Stomach (tissue), 9 donors: ENCODE measurements around the gene CADM2. TPM values are rescaled to one million over a fixed set of nuclear protein-coding genes. Genes with fewer than 3 reads are reported as not detected.
"Not testable (repeated sequence)": the region's sequence is repeated elsewhere in the genome, so short reads cannot be mapped to it uniquely, and the experiment has no call there.

Experiments
- DNase-seq, 2 donors: peaks; one replicate each; pipeline versions ENCODE4 v3.0.0 to v3.0.0-alpha.2; 2013 to 2019
- H3K27ac ChIP-seq, 5 donors: fragments of 200-600 bp in 4 of 5; sonication (generic) in 4 of 5; one replicate each; pipeline ENCODE4 v1.5.1; 2013 to 2019; ENCODE audit warnings: mild to moderate bottlenecking in 1 of 5, moderate library complexity in 1 of 5
- H3K27me3 ChIP-seq, 3 donors: fragments of 200-600 bp; sonication (generic); one replicate each; pipeline ENCODE4 v1.5.1; 2017 to 2019; ENCODE audit warnings: mixed run types in 1 of 3
- H3K36me3 ChIP-seq, 4 donors: fragments of 200-600 bp; sonication (generic); 1 replicate in 3 of 4; 2 replicates in 1 of 4; pipeline ENCODE4 v1.5.1; 2016 to 2019
- H3K4me1 ChIP-seq, 4 donors: fragments of 200-600 bp; sonication (generic); one replicate each; pipeline ENCODE4 v1.5.1; 2016 to 2019
- H3K4me3 ChIP-seq, 4 donors: fragments of 200-600 bp; sonication (generic) in 3 of 4; one replicate each; pipeline ENCODE4 v1.5.1; 2016 to 2019; ENCODE audit warnings: mild to moderate bottlenecking in 1 of 4
- H3K9me3 ChIP-seq, 4 donors: fragments of 200-600 bp; sonication (generic); one replicate each; pipeline ENCODE4 v1.5.1; 2016 to 2019
- EP300 ChIP-seq: sonication (generic); formaldehyde crosslinking; IDR thresholded peaks from one replicate; pipeline ENCODE4 v1.6.1; 2017; ENCODE audit warnings: antibody characterized with exemption
- POLR2A ChIP-seq, 4 donors: fragments of 450-650 bp; IDR thresholded peaks; one replicate each; pipeline ENCODE4 v1.6.1; 2016; ENCODE audit warnings: antibody characterized with exemption in 4 of 4, control low read depth in 2 of 4, mild to moderate bottlenecking in 1 of 4, moderate library complexity in 1 of 4
- POLR2AphosphoS5 ChIP-seq, 3 donors: sonication (generic); formaldehyde crosslinking; IDR thresholded peaks; one replicate each; pipeline ENCODE4 v1.6.1; 2016; ENCODE audit warnings: antibody characterized with exemption in 3 of 3
- WGBS, 5 donors: extraction: QIAGEN DNeasy Blood & Tissue Kit in 3 of 5; methylation state at CpG; one replicate each; pipeline versions ENCODE4 v1.1.5 to v1.1.7; 2013 to 2018; 5-methylcytosine and 5-hydroxymethylcytosine counted together
- intact Hi-C: fragments of 100-400 bp; cut with DNase I; formaldehyde crosslinking; loops from one replicate; pipeline ENCODE4 v1.15.1; 2023; ENCODE audit warnings: low total_unique reads
- polyA plus RNA-seq, 3 donors: library from polyadenylated mRNA; stranded (reverse); fragments of 200-250 nt; gene quantifications; one replicate each; pipeline ENCODE4 v1.2.3, GENCODE V29; 2013
- total RNA-seq, 5 donors: library from RNA; depleted of rRNA; stranded (reverse); fragments of >200 nt; gene quantifications; one replicate each; pipeline versions ENCODE4 v1.1.0 to v1.2.3, GENCODE V29; 2014 to 2016
- TF ChIP-seq, protein P1 (sequence below), 7 experiments: fragments of 450-650 bp in 4 of 7; fragments of 200-600 bp in 3 of 7; sonication (generic) in 3 of 7; IDR thresholded peaks; one replicate each; pipeline ENCODE4 v1.5.1; 2016 to 2019; ENCODE audit warnings: antibody characterized with exemption in 7 of 7, control low read depth in 2 of 7, mild to moderate bottlenecking in 1 of 7
- donor health status: healthy with polysubstance abuse.
- donor health status: Bipolar disorder and iron deficiency.
- donor health status: healthy.

Gene CADM2
- total and polyA plus RNA-seq, 8 donors = 0.29 to 8.1 (median 2.0) TPM; not detected in 1

GRCh38 chr3:85487375-85487774 lies 528.6 kb downstream of the CADM2 start:
- Histone ChIP-seq H3K9me3 (no peaks in the 10 kb centered on the region), H3K4me1 (no peaks in the 10 kb centered on the region), H3K4me3 (no peak overlapping the region), H3K27me3 (no peaks in the 10 kb centered on the region), H3K27ac (no peak overlapping the region), H3K36me3 (no peaks in the 10 kb centered on the region)
- TF ChIP-seq POLR2AphosphoS5 (IDR thresholded peaks at IDR 0.05) = no peak
- TF ChIP-seq, protein P1, sequence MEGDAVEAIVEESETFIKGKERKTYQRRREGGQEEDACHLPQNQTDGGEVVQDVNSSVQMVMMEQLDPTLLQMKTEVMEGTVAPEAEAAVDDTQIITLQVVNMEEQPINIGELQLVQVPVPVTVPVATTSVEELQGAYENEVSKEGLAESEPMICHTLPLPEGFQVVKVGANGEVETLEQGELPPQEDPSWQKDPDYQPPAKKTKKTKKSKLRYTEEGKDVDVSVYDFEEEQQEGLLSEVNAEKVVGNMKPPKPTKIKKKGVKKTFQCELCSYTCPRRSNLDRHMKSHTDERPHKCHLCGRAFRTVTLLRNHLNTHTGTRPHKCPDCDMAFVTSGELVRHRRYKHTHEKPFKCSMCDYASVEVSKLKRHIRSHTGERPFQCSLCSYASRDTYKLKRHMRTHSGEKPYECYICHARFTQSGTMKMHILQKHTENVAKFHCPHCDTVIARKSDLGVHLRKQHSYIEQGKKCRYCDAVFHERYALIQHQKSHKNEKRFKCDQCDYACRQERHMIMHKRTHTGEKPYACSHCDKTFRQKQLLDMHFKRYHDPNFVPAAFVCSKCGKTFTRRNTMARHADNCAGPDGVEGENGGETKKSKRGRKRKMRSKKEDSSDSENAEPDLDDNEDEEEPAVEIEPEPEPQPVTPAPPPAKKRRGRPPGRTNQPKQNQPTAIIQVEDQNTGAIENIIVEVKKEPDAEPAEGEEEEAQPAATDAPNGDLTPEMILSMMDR (IDR thresholded peaks at IDR 0.05) = no peak
- TF ChIP-seq POLR2A (IDR thresholded peaks at IDR 0.05) = no peak
- TF ChIP-seq EP300 = no peak
- intact Hi-C loops = no loop called here
- WGBS, 5 donors = 78 to 86% (median 83%) methylated on average over 9 of the region's 9 CpGs
- no peak for DNase-seq

- Histone ChIP-seq H3K36me3 (no peaks in the 10 kb centered on the region), H3K27ac (no peak overlapping the region), H3K27me3 (no peaks in the 10 kb centered on the region), H3K4me3 (no peak overlapping the region), H3K9me3 (peaks cover 0 to 4% (median 0%) of the 10 kb centered on the region in 4 donors), H3K4me1 (no peaks in the 10 kb centered on the region)
- WGBS, 5 donors = 74 to 82% (median 78%) methylated on average over 5 of the region's 5 CpGs
- intact Hi-C loops = no loop called here
- TF ChIP-seq POLR2AphosphoS5 (IDR thresholded peaks at IDR 0.05) = no peak
- no peak for TF ChIP-seq EP300
- TF ChIP-seq POLR2A (IDR thresholded peaks at IDR 0.05) = no peak
- TF ChIP-seq, protein P1 (IDR thresholded peaks at IDR 0.05) = no peak
- DNase-seq = no peak
Observed at GRCh38 chr3:85495602-85496001, 536.8 kb downstream of the CADM2 start.

DNA sequence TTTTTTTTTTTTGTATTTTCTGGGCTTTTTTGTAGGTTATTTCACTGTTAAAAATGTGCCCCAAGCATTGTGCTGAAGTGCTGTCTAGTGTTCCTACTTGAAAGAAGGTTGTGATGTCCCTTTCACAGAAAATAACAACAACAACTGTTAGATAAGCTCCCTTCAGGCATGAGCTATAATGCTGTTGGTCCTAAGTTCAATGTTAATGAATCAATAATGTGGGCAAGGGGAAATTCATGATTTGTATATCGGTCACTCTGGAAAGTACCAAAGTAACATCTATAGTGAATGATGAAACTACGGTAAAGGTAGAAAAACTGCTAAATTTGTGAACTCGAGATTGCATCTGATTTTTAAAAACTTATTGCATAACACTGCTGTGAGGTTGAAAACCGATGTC lies 539.4 kb downstream of the CADM2 start:
- Histone ChIP-seq H3K27me3 (no peaks in the 10 kb centered on the region), H3K4me1 (no peaks in the 10 kb centered on the region), H3K36me3 (no peaks in the 10 kb centered on the region), H3K4me3 (no peak overlapping the region), H3K9me3 (peaks cover 0 to 4% (median 0%) of the 10 kb centered on the region in 4 donors), H3K27ac (no peak overlapping the region)
- no peak for TF ChIP-seq POLR2AphosphoS5 (IDR thresholded peaks at IDR 0.05)
- no peak for TF ChIP-seq EP300
- TF ChIP-seq, protein P1 (IDR thresholded peaks at IDR 0.05) = no peak
- no peak for TF ChIP-seq POLR2A (IDR thresholded peaks at IDR 0.05)
- DNase-seq = no peak
- intact Hi-C loops = no loop called here
- WGBS, 5 donors = 89 to 95% (median 92%) methylated on average over 4 of the region's 4 CpGs

DNA sequence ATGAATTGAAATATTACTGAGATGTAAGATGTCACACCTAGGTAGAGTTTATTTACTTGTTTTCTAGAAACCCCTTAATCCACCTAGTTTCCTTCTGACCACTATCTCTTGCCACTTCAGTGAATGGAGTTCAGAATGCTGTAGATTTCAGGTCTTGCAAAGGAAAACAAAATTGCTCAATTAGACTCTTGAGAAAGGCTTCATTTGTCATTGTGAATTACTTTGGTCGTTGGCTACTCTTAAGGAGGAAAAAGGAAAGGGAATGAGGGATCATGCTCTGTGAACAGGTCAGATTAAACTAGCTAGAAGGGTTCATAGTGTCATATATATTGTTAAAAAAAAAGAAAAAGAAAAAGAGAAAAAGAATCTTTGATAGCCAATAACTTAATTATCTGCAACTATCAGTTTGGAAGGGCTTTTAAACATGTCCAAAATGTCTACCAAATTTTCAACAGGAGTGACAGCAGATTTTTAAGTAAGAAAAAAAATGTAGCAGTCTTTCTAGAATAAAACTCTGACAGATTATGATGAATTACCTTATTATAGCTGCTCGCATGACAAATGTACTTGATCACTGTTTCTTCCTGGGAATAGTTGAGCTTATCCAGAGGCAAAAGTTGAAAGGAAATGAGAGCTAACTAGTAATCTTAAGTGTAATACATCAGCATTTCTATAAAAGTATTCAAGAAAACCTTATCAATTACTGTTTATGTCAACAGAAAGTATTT lies 543.5 kb downstream of the CADM2 start:
- H3K27ac ChIP-seq = no peak overlapping the region
- intact Hi-C loops = no loop called here

GRCh38 chr3:85504129-85504784 lies 545.5 kb downstream of the CADM2 start:
- intact Hi-C loops, H3K27ac ChIP-seq, H3K4me1 ChIP-seq, H3K9me3 ChIP-seq, H3K36me3 ChIP-seq, H3K27me3 ChIP-seq: not testable (repeated sequence)
- H3K4me3 ChIP-seq = peak overlapping the region in 1 of 4 donors; percentile 22
- WGBS, 5 donors = 82 to 92% (median 87%) methylated on average over 23 to 32 of the region's 33 CpGs
- DNase-seq = peak in 1 of 2 donors; percentile 1

More for the DNA sequence above, 543.5 kb downstream of the CADM2 start:
- Histone ChIP-seq H3K27me3 (no peaks in the 10 kb centered on the region), H3K4me1 (no peaks in the 10 kb centered on the region), H3K36me3 (no peaks in the 10 kb centered on the region), H3K4me3 (no peak overlapping the region), H3K9me3 (no peaks in the 10 kb centered on the region)
- DNase-seq = no peak
- 44 to 56% (median 51%) methylated on average over 2 of the region's 2 CpGs for WGBS, 5 donors
- TF ChIP-seq POLR2A (IDR thresholded peaks at IDR 0.05) (no peak), EP300 (no peak), POLR2AphosphoS5 (IDR thresholded peaks at IDR 0.05) (no peak)
- TF ChIP-seq, protein P1 (IDR thresholded peaks at IDR 0.05) = no peak

- H3K27me3 ChIP-seq, H3K4me1 ChIP-seq, H3K36me3 ChIP-seq, H3K9me3 ChIP-seq, H3K27ac ChIP-seq, DNase-seq, intact Hi-C loops: not testable (repeated sequence)
- 82 to 94% (median 88%) methylated on average over 6 to 35 of the region's 41 CpGs for WGBS, 5 donors
- peak overlapping the region in 1 of 4 donors; percentile 22 for H3K4me3 ChIP-seq
Observed at GRCh38 chr3:85504785-85505511, 546.2 kb downstream of the CADM2 start.

GRCh38 chr3:85507052-85507451 lies 548.3 kb downstream of the CADM2 start:
- DNase-seq, H3K9me3 ChIP-seq, H3K4me3 ChIP-seq, H3K36me3 ChIP-seq, intact Hi-C loops, H3K27me3 ChIP-seq, H3K4me1 ChIP-seq, H3K27ac ChIP-seq: not testable (repeated sequence)
- WGBS, 5 donors = 86 to 95% (median 92%) methylated on average over 5 of the region's 5 CpGs
